Gastrocnemius medialis (tissue), 4 donors: ENCODE results near the gene MYBL2. TPM values are rescaled to one million over a fixed set of nuclear protein-coding genes. Genes with fewer than 3 reads are reported as not detected.

Experiments
- ATAC-seq, 2 donors: fragments of 150-250 bp; one replicate each; pipeline ENCODE4 v1.9.1; 2016
- DNase-seq, 2 donors: peaks; one replicate each; pipeline ENCODE4 v3.0.0-alpha.2; 2019
- H3K27ac ChIP-seq, 4 donors: fragments of 200-600 bp; sonication (generic); 1 replicate in 1 of 4; 2 replicates in 3 of 4; pipeline ENCODE4 v1.5.1; 2016 to 2018; ENCODE audit warnings: mild to moderate bottlenecking in 2 of 4, moderate library complexity in 1 of 4
- H3K27me3 ChIP-seq, 3 donors: fragments of 200-600 bp; sonication (generic) in 2 of 3; 1 replicate in 1 of 3; 2 replicates in 2 of 3; pipeline versions ENCODE4 v1.5.1 to v1.6.0; 2016 to 2019; ENCODE audit warnings: mild to moderate bottlenecking in 1 of 3, moderate library complexity in 1 of 3
- H3K36me3 ChIP-seq, 2 donors: fragments of 200-600 bp; sonication (generic) in 1 of 2; one replicate each; pipeline ENCODE4 v1.5.1; 2017 to 2018
- H3K4me1 ChIP-seq, 2 donors: fragments of 200-600 bp; sonication (generic) in 1 of 2; one replicate each; pipeline ENCODE4 v1.5.1; 2016 to 2017; ENCODE audit warnings: mild to moderate bottlenecking in 2 of 2
- H3K4me3 ChIP-seq, 4 donors: fragments of 200-600 bp; sonication (generic) in 3 of 4; 1 replicate in 1 of 4; 2 replicates in 3 of 4; pipeline ENCODE4 v1.5.1; 2016 to 2019; ENCODE audit warnings: mild to moderate bottlenecking in 2 of 4
- H3K9me3 ChIP-seq, 3 donors: fragments of 200-600 bp; sonication (generic) in 2 of 3; 1 replicate in 1 of 3; 2 replicates in 2 of 3; pipeline ENCODE4 v1.5.1; 2016 to 2019
- POLR2A ChIP-seq, 2 donors: fragments of 450-650 bp; IDR thresholded peaks; one replicate each; pipeline ENCODE4 v1.6.1; 2017; ENCODE audit warnings: antibody characterized with exemption in 2 of 2, mild to moderate bottlenecking in 2 of 2, moderate library complexity in 2 of 2
- in situ Hi-C, 4 donors: fragments of 200-750 bp; cut with MboI; loops; one replicate each; pipeline versions ENCODE4 v1.15.0 to v1.8.0; 2017; ENCODE audit warnings: low sequenced_read_pairs in 4 of 4
- intact Hi-C: fragments of 100-400 bp; cut with DNase I; formaldehyde crosslinking; loops from one replicate; pipeline ENCODE4 v1.15.1; 2023; ENCODE audit warnings: low total_unique reads
- total RNA-seq, 4 donors: library from RNA; depleted of rRNA; stranded (reverse); fragments of >200 nt; gene quantifications; one replicate each; pipeline versions ENCODE4 v1.1.0 to v1.2.3, GENCODE V29; 2016
- TF ChIP-seq, protein P1 (sequence below), 5 experiments: fragments of 450-650 bp in 3 of 5; fragments of 200-600 bp in 2 of 5; sonication (generic) in 2 of 5; IDR thresholded peaks in 4 of 5; conservative IDR thresholded peaks in 1 of 5; 1 replicate in 4 of 5; 2 replicates in 1 of 5; pipeline ENCODE4 v1.5.1; 2016 to 2019; ENCODE audit warnings: antibody characterized with exemption in 5 of 5, mild to moderate bottlenecking in 3 of 5, moderate library complexity in 3 of 5

The MYBL2 gene
- total RNA-seq, 4 donors from 2014 or later = 0.55 TPM; not detected in 3

DNA sequence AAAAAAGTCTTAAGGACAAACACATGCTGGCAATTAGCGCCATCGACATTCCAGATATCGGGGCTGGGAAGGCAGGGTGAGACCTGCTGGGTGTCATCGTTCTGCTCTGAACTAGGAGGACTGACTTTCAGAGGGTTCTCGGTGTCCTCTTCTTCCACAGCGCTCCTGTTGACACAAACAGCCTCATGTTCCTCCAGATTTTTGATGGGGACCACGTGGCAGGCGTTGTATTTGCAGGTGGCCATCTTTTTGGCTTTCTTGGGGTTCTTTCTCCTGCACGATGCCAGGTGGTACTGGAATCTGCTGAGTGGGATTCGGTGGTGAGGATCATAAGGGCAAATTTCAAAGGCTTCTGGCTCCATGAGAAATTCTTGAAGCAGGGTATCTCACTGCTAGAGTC is 59.4 kb downstream of the MYBL2 start:
- Histone ChIP-seq H3K36me3 (no peaks in the 10 kb centered on the region), H3K9me3 (no peaks in the 10 kb centered on the region), H3K27me3 (no peaks in the 10 kb centered on the region), H3K27ac (no peak overlapping the region), H3K4me3 (no peak overlapping the region), H3K4me1 (no peaks in the 10 kb centered on the region)
- TF ChIP-seq, protein P1, sequence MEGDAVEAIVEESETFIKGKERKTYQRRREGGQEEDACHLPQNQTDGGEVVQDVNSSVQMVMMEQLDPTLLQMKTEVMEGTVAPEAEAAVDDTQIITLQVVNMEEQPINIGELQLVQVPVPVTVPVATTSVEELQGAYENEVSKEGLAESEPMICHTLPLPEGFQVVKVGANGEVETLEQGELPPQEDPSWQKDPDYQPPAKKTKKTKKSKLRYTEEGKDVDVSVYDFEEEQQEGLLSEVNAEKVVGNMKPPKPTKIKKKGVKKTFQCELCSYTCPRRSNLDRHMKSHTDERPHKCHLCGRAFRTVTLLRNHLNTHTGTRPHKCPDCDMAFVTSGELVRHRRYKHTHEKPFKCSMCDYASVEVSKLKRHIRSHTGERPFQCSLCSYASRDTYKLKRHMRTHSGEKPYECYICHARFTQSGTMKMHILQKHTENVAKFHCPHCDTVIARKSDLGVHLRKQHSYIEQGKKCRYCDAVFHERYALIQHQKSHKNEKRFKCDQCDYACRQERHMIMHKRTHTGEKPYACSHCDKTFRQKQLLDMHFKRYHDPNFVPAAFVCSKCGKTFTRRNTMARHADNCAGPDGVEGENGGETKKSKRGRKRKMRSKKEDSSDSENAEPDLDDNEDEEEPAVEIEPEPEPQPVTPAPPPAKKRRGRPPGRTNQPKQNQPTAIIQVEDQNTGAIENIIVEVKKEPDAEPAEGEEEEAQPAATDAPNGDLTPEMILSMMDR (IDR thresholded peaks at IDR 0.05 in 4 of 5, conservative IDR thresholded peaks at IDR 0.05 in 1 of 5) = no peak
- TF ChIP-seq POLR2A (IDR thresholded peaks at IDR 0.05) = no peak
- in situ Hi-C loops (no loop called here), intact Hi-C loops (no loop called here)
- ATAC-seq (no peak), DNase-seq (no peak)

DNA sequence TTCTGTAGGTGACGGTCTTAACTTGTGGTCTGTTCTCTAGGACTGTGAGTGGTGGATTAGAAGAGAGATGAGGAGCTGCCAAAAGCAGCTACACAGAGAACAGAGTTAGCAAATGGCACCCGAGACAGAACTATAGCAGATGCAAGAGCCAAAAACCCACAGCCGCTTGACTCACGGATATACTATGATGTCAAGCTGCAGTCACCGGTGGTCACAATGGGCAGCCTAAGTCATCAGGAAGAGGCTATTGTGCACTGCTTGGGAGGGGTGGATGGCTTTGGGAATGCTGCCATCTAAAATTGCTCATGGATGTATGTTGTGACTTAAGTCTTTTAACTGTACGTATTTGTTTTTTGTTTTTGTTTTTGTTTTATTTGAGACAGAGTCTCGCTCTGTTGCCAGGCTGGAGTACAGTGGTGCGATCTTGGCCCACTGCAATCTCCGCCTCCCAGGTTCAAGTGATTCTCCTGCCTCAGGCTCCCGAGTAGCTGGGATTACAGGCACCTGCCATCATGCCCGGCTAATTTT is 60.0 kb downstream of the MYBL2 start, which contains the start of gene GTSF1L:
Gene GTSF1L (minus strand): TSS at position 192 of the 528 bp plus-strand sequence. CDS start 308 bp downstream, outside the sequence.
- Histone ChIP-seq H3K9me3 (no peaks in the 10 kb centered on the region), H3K36me3 (no peaks in the 10 kb centered on the region), H3K4me3 (no peak within 1 kb of the TSS), H3K27me3 (no peaks in the 10 kb centered on the region), H3K27ac (no peak within 1 kb of the TSS), H3K4me1 (no peaks in the 10 kb centered on the region)
- TF ChIP-seq POLR2A (IDR thresholded peaks at IDR 0.05) = no peak
- TF ChIP-seq, protein P1 (IDR thresholded peaks at IDR 0.05 in 4 of 5, conservative IDR thresholded peaks at IDR 0.05 in 1 of 5) = no peak
- DNase-seq (no peak), ATAC-seq (no peak)
- in situ Hi-C loops (no loop called here), intact Hi-C loops (no loop called here)

DNA sequence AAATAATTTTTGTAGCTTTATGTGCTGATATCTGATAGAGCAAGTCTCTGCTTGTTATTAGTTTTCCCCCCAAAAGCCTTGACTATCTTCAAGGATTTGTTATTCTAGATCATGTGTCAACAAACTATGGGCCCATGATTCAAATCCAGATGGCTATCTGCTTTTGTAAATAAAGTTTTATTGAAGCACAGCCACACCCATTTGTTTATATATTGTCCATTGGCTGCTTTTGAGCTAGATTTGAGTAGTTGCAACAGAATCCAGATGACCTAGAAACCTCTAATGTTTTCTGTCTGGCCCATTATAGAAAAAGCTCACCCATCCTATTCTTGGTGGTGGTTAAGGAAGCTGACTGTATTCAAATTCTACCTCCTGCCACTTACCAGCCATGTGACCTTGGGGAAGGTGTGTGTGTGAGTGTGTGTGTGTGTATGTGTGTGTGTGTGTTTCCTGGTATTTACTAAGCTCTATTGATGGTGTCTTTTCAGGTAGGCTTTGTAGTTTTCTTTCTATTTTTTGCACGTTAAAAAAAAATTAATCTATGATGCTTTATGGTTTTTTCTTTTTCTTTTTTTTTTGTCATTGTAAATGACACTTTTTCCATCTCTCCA is 61.2 kb downstream of the MYBL2 start:
- in situ Hi-C loops = no loop called here
- no peak overlapping the region for H3K4me3 ChIP-seq
- intact Hi-C loops = no loop called here

DNA sequence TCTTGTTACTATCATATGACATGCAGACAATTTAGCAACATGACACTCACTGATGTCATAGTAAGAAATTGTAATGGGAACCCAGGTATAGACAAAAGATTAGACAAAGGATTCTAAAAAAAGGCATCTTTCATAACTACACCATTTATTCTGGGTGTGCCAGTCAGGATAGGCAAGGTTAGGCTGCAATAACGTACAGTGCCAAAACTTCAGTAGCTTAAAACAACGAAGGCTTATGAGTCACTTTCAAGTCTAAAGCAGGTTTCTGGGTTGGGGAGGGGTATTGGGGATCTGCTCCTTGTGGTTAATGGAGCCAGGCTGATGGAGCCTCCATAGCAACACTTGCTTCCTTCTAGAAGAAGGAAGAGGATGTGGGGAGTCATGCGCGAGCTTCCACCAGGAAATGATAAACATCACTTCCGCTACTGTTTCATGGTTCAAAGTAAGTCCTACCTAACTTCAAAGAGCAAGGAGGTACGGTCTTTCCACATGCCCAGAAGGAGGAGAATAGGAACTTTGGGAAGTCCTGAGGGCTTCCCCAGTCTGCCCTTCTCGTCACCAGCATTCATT is 61.9 kb downstream of the MYBL2 start:
- Histone ChIP-seq H3K27ac (no peak overlapping the region), H3K4me1 (no peaks in the 10 kb centered on the region), H3K9me3 (no peaks in the 10 kb centered on the region), H3K27me3 (no peaks in the 10 kb centered on the region), H3K36me3 (no peaks in the 10 kb centered on the region), H3K4me3 (no peak overlapping the region)
- intact Hi-C loops = no loop called here
- DNase-seq (no peak), ATAC-seq (no peak)
- no peak for TF ChIP-seq POLR2A (IDR thresholded peaks at IDR 0.05)
- TF ChIP-seq, protein P1 (IDR thresholded peaks at IDR 0.05 in 4 of 5, conservative IDR thresholded peaks at IDR 0.05 in 1 of 5) = no peak
- in situ Hi-C loops = no loop called here

More for the DNA sequence above, 61.2 kb downstream of the MYBL2 start:
- H3K27me3 ChIP-seq = no peaks in the 10 kb centered on the region
- H3K27ac ChIP-seq = no peak overlapping the region
- DNase-seq = no peak
- ATAC-seq = no peak
- TF ChIP-seq, protein P1 (IDR thresholded peaks at IDR 0.05 in 4 of 5, conservative IDR thresholded peaks at IDR 0.05 in 1 of 5) = no peak
- no peak for TF ChIP-seq POLR2A (IDR thresholded peaks at IDR 0.05)
- H3K36me3 ChIP-seq = no peaks in the 10 kb centered on the region
- no peaks in the 10 kb centered on the region for H3K4me1 ChIP-seq
- no peaks in the 10 kb centered on the region for H3K9me3 ChIP-seq
